ENCODE data around the gene TMPRSS4.

TMPRSS4 gene

DNA sequence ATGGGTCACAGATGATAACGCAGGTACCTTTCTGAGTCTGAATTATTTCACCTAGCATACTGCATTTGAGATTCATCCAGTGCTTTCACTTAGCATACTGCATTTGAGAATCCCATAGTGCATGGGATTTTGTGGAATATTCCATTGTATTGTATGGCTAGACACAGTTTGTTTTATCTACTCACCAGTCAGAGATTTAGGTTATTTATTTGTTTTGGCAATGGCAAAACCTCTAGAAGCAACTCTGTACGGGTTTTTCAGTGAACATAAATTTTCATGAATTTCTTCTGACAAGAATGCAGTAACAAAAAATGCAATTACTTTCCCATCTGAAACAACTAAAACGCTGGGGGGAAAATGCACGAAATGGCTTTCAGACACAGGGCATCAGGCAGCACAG is 51.4 kb downstream of the TMPRSS4 start:
- H3K36me3 ChIP-seq (ENCODE audit: control insufficient read depth, insufficient read depth, low read length): no peaks in the 10 kb centered on the region
- H3K9me3 ChIP-seq (ENCODE audit: control insufficient read depth, insufficient read depth, low read length): no peaks in the 10 kb centered on the region
- no peaks in the 10 kb centered on the region for H3K27me3 ChIP-seq (ENCODE audit: control insufficient read depth, insufficient read depth, low read length)
- no peaks in the 10 kb centered on the region for H3K4me1 ChIP-seq (ENCODE audit: control insufficient read depth, insufficient read depth, low read length)
- H3K4me3 ChIP-seq (ENCODE audit: low read depth, low read length): no peak overlapping the region
- no peak overlapping the region for H3K27ac ChIP-seq (ENCODE audit: low read depth, low read length)
- no peak overlapping the region for H3K9ac ChIP-seq (ENCODE audit: low read depth, low read length)

DNA sequence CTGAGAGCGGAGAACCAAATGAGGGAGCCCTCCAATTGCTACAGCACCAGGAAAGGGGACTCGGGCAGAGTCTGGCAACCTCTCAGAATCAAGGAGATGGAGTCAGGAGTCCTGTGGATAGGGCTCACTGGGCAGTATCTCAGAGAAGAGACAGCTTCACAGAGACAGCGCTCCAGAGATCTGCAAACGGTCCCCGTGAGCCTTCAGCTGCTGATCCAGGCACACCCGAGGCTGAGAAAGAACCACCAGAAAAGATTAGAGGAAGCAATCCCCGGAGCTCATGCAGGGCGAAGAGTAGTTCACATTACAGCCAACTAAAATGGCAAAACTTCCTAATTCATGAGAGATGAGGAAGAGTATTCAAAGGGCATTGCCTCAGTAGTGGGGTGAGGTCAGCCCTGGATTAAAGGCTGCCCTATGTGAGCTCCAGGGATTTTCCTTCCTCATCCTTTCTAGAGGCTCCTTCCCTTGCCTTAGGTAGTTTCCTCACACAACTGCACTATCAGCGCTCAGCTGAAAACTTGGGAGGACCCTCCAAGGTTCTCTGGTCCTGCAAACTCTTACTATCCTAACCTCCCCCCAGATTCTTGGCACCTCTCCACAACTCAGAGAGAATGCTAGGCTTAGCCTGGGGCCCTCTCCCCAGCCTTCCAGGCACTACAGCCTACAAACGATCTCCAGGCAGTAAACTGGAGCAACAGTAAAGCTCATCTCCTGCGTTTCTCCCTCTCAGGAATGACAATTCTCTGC is 52.0 kb downstream of the TMPRSS4 start:
- Histone ChIP-seq H3K9me3 (ENCODE audit: control insufficient read depth, insufficient read depth, low read length) (no peaks in the 10 kb centered on the region), H3K36me3 (ENCODE audit: control insufficient read depth, insufficient read depth, low read length) (no peaks in the 10 kb centered on the region), H3K27me3 (ENCODE audit: control insufficient read depth, insufficient read depth, low read length) (no peaks in the 10 kb centered on the region), H3K27ac (ENCODE audit: low read depth, low read length) (no peak overlapping the region), H3K4me1 (ENCODE audit: control insufficient read depth, insufficient read depth, low read length) (no peaks in the 10 kb centered on the region), H3K9ac (ENCODE audit: low read depth, low read length) (no peak overlapping the region), H3K4me3 (ENCODE audit: low read depth, low read length) (no peak overlapping the region)

DNA sequence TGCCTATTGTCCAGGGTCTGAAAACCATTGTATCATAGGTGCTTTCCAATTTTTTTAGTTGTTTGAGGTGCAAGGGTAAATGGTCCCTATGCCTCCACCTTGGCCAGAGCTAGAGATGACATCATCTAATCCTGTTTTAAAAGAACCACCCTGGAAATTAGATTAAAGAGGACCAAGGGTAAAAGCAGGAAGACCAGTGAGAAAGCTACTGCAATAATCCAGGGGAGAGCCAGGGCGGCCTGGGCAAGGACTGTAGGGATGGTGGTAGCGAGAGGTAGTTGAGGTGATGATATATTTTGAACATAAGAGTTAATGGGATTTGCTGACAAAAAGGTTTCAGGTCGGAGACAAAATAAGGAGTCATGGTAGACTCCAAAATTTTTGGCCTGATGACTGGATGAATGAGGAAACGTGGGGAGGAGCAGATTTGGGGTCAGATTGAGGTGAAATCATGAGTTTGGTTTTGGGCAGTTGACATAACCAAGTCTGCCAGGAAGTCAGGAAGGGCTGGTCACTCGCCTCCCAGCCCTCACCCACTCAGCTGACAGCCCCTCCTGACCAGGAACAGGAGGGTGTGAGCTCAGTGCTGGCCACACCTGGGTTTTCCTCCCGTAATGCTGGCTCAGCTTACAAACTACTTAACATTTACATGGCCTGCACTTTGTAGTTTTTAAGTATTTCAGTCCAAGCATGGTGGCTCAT is 52.7 kb downstream of the TMPRSS4 start:
- H3K27ac ChIP-seq (ENCODE audit: low read depth, low read length): no peak overlapping the region
- H3K4me1 ChIP-seq (ENCODE audit: control insufficient read depth, insufficient read depth, low read length): no peaks in the 10 kb centered on the region
- no peak overlapping the region for H3K4me3 ChIP-seq (ENCODE audit: low read depth, low read length)
- no peaks in the 10 kb centered on the region for H3K36me3 ChIP-seq (ENCODE audit: control insufficient read depth, insufficient read depth, low read length)
- H3K9me3 ChIP-seq (ENCODE audit: control insufficient read depth, insufficient read depth, low read length): no peaks in the 10 kb centered on the region
- H3K9ac ChIP-seq (ENCODE audit: low read depth, low read length): no peak overlapping the region
- H3K27me3 ChIP-seq (ENCODE audit: control insufficient read depth, insufficient read depth, low read length): no peaks in the 10 kb centered on the region

DNA sequence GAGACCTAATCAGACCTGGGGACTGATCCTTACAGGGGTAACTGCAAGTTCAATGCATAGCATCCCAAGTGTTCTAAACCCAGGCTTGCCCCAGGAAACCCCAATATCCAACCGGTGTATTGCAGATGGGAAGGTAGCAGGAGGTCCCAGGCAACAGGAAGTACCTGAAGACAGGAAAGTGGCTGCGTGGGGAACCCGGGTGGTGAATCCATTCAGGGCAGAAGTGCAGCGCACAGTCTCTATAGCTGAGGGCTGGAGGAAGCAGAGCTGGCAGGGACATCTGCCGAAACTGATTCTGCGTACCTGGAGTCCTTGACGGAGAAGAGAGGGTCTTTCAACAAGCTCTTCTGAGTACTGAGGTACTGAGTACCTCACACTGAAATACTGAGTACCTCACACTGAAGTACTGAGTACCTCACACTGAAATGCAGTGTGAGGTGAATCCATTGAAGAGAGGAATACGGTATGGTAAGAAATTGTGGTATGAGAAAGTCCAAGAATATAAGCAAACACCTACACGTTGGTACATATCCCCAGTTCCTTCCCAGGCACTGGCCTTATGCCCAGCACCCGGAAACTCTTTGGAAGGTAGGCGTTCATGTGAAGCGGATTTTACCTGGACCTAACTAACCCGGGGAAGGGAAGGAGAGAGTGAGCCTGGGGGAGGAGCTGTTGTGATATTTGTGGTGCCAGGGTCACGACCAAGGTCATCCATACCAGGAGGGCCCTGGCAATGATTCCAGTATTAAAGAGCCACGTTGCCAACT is 55.7 kb downstream of the TMPRSS4 start:
- Histone ChIP-seq H3K4me1 (ENCODE audit: control insufficient read depth, insufficient read depth, low read length) (no peaks in the 10 kb centered on the region), H3K27me3 (ENCODE audit: control insufficient read depth, insufficient read depth, low read length) (no peaks in the 10 kb centered on the region), H3K4me3 (ENCODE audit: low read depth, low read length) (no peak overlapping the region), H3K9me3 (ENCODE audit: control insufficient read depth, insufficient read depth, low read length) (no peaks in the 10 kb centered on the region), H3K27ac (ENCODE audit: low read depth, low read length) (no peak overlapping the region), H3K36me3 (ENCODE audit: control insufficient read depth, insufficient read depth, low read length) (no peaks in the 10 kb centered on the region), H3K9ac (ENCODE audit: low read depth, low read length) (no peak overlapping the region)

DNA sequence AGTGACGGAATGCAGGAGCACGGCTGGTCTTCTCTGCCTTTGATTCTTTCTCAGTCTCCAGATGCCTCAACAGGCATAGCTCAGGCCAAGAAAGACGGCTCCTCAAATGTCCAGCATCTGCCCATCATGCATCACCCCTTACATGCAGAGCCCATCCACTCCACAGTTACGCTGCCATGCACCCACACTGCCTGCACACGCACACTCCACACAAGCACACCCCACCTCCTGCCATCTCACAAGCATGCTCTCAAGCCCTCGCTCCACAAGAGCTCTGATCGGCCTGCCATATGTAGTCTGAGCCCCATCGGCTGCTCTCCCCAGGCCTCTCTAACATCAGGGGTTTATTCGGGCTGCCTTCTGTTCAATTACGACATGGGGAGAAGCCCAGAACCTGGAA is 56.9 kb downstream of the TMPRSS4 start:
- no peak overlapping the region for H3K27ac ChIP-seq (ENCODE audit: low read depth, low read length)
- H3K9ac ChIP-seq (ENCODE audit: low read depth, low read length): no peak overlapping the region
- no peaks in the 10 kb centered on the region for H3K27me3 ChIP-seq (ENCODE audit: control insufficient read depth, insufficient read depth, low read length)

DNA sequence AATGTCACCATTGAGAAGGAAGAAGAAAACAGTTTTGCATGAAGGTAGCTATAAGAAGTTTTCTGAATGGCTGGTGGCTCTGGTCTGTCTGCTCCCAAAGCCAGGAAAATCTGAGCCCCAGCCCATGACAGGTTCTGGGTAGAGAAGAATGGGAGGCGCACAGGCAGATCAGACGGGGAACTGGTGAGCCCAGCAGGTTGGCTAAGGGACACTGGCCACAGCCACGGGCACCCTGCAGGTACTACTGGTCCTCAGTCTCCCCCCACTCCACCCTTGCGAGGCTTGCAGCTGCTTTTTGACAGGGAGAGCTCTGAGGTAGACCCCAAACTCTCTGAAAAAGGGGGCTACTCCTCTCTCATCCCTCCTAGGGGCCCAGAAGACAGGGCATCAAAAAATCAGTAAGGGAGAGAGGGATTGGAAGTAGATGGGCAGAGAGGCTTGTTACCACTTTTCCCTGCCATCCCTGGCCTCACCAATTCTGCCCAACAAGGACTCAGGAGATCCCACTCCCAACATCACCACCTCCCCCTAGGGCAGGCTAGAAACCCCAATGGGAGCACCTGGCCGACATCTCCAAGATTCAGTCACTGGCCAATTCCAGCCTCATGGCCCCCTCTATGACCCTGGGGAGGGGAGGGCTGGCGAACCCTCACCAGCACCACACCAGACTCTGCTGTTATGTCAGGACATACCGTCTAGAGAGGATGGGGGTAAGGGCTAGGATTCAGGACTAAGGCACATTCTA is 58.3 kb downstream of the TMPRSS4 start:
- H3K9ac ChIP-seq (ENCODE audit: low read depth, low read length): no peak overlapping the region
- H3K27ac ChIP-seq (ENCODE audit: low read depth, low read length): no peak overlapping the region
- no peaks in the 10 kb centered on the region for H3K4me1 ChIP-seq (ENCODE audit: control insufficient read depth, insufficient read depth, low read length)
- H3K4me3 ChIP-seq (ENCODE audit: low read depth, low read length): no peak overlapping the region
- no peaks in the 10 kb centered on the region for H3K9me3 ChIP-seq (ENCODE audit: control insufficient read depth, insufficient read depth, low read length)
- no peaks in the 10 kb centered on the region for H3K27me3 ChIP-seq (ENCODE audit: control insufficient read depth, insufficient read depth, low read length)
- no peaks in the 10 kb centered on the region for H3K36me3 ChIP-seq (ENCODE audit: control insufficient read depth, insufficient read depth, low read length)

More for the DNA sequence above, 56.9 kb downstream of the TMPRSS4 start:
- H3K4me3 ChIP-seq (ENCODE audit: low read depth, low read length): no peak overlapping the region
- no peaks in the 10 kb centered on the region for H3K9me3 ChIP-seq (ENCODE audit: control insufficient read depth, insufficient read depth, low read length)
- no peaks in the 10 kb centered on the region for H3K4me1 ChIP-seq (ENCODE audit: control insufficient read depth, insufficient read depth, low read length)
- H3K36me3 ChIP-seq (ENCODE audit: control insufficient read depth, insufficient read depth, low read length): no peaks in the 10 kb centered on the region

DNA sequence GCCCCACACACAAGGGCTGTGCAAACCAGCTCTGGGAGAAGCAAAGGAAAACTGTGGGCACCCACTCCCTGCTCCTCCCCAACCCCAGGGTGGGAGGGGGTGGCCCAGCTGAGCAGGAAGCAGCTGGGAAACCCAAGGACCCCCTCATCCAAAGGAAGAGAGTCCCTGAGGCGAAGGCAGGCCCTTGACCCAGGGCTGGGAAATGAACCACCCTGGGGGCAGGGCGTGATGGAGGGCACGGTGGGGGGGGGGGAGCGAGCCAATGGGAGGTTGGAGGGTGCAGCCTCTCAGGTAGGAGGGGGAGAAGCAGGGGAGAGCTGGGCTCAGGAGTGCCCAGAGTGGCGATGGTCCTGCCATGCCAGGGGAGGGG is 58.9 kb downstream of the TMPRSS4 start:
- no peaks in the 10 kb centered on the region for H3K36me3 ChIP-seq (ENCODE audit: control insufficient read depth, insufficient read depth, low read length)
- no peaks in the 10 kb centered on the region for H3K27me3 ChIP-seq (ENCODE audit: control insufficient read depth, insufficient read depth, low read length)
- no peak overlapping the region for H3K27ac ChIP-seq (ENCODE audit: low read depth, low read length)
- H3K4me1 ChIP-seq (ENCODE audit: control insufficient read depth, insufficient read depth, low read length): no peaks in the 10 kb centered on the region
- no peak overlapping the region for H3K9ac ChIP-seq (ENCODE audit: low read depth, low read length)
- no peak overlapping the region for H3K4me3 ChIP-seq (ENCODE audit: low read depth, low read length)
- H3K9me3 ChIP-seq (ENCODE audit: control insufficient read depth, insufficient read depth, low read length): no peaks in the 10 kb centered on the region

DNA sequence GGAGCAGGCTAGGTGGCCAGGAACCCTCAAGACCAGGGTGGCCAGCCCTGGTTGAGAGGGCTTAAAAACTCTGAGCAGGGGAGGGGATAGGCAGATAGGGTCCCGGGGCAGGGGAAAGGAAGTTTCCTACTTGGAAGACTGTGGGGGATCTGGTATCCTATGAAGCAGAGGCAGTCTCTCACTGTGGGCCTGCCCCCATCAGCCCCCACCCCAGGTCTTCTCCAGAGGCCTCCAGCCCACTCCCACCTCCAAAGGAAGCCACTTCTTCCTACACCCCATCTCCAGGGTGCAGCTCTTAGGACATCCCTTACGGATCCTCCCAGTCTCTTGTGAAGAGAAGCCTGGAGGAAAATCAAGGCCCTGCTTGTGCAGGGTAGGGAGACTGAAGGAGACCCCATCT is 59.5 kb downstream of the TMPRSS4 start:
- Histone ChIP-seq H3K27ac (ENCODE audit: low read depth, low read length) (no peak overlapping the region), H3K27me3 (ENCODE audit: control insufficient read depth, insufficient read depth, low read length) (no peaks in the 10 kb centered on the region), H3K9ac (ENCODE audit: low read depth, low read length) (no peak overlapping the region), H3K4me3 (ENCODE audit: low read depth, low read length) (no peak overlapping the region), H3K36me3 (ENCODE audit: control insufficient read depth, insufficient read depth, low read length) (no peaks in the 10 kb centered on the region), H3K4me1 (ENCODE audit: control insufficient read depth, insufficient read depth, low read length) (no peaks in the 10 kb centered on the region), H3K9me3 (ENCODE audit: control insufficient read depth, insufficient read depth, low read length) (no peaks in the 10 kb centered on the region)

DNA sequence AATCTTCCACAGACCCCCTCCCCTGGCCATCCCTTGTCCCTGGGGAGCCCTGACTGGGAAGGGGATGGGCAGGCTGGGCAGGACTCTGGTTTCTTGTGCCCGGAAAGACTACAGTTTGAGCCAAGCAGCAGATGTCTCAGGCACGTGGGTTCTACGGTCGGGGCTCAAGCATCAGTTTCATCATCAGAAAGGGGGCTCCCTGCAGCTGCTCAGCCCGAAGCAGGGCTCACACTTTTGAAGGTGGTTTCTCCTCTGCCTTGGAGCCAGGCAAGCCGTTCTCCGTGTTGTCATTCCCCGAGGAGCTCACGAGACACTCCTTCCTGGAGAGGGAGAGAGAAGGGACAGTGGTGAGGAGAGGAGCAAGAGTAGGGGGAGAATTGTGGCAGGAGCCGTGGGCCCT is 59.9 kb downstream of the TMPRSS4 start:
- Histone ChIP-seq H3K27me3 (ENCODE audit: control insufficient read depth, insufficient read depth, low read length) (no peaks in the 10 kb centered on the region), H3K36me3 (ENCODE audit: control insufficient read depth, insufficient read depth, low read length) (no peaks in the 10 kb centered on the region), H3K9me3 (ENCODE audit: control insufficient read depth, insufficient read depth, low read length) (no peaks in the 10 kb centered on the region), H3K27ac (ENCODE audit: low read depth, low read length) (no peak overlapping the region), H3K4me3 (ENCODE audit: low read depth, low read length) (no peak overlapping the region), H3K9ac (ENCODE audit: low read depth, low read length) (no peak overlapping the region), H3K4me1 (ENCODE audit: control insufficient read depth, insufficient read depth, low read length) (no peaks in the 10 kb centered on the region)

DNA sequence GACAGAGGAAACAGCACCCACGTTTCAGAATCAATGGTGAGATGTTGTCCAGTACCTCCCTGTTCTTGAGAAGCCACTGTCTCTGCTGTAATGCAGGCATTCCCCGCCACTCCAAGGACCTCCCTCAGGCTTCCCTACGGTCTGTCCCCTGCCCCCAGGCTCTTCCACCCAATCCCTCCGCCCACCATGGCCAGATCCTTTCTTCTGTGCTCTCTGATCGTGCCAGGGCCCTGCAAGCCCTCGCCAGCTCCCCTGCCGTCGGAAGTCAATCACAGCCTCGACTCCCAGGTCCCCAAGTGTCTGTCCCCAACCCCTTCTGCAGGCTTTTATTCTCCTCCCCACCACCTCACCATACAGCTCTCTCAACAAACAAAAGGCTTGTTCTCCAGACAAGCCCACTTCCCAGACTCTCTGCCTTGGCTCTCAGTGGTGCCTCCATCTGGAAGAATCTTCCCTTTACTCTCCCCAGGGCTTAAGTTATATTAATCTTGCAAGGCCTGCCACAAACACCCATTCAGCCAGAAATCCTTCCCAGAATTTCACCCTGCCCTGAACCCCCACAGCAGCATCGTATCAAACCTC is 62.1 kb downstream of the TMPRSS4 start:
- H3K4me1 ChIP-seq (ENCODE audit: control insufficient read depth, insufficient read depth, low read length): no peaks in the 10 kb centered on the region
- no peak overlapping the region for H3K27ac ChIP-seq (ENCODE audit: low read depth, low read length)
- peaks cover 17% of the 10 kb centered on the region for H3K27me3 ChIP-seq (ENCODE audit: control insufficient read depth, insufficient read depth, low read length)
- no peak overlapping the region for H3K4me3 ChIP-seq (ENCODE audit: low read depth, low read length)
- no peaks in the 10 kb centered on the region for H3K9me3 ChIP-seq (ENCODE audit: control insufficient read depth, insufficient read depth, low read length)
- no peaks in the 10 kb centered on the region for H3K36me3 ChIP-seq (ENCODE audit: control insufficient read depth, insufficient read depth, low read length)
- no peak overlapping the region for H3K9ac ChIP-seq (ENCODE audit: low read depth, low read length)

Measured in HUES48 (cell line).